ENCODE data around the gene RBFOX2.

DNA sequence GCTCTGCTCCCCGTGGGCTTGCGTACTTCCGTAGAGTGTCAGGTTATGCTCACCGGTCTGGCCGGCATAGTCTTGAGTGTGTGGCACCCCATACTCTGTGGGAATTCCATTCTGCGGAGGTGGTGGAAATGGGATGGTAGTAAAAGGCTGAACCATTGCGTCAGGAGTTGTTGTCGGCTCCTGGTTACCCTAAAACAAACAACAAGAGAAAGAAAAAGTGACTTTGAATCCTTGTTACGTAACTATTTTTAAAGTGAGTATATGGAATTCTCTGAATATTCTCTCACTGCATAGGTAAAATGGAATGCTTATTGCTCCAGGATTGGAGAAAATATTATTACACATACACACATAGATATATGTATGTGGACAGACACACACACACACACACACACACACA lies 218.8 kb downstream of the RBFOX2 start:
- TF ChIP-seq, protein P1, sequence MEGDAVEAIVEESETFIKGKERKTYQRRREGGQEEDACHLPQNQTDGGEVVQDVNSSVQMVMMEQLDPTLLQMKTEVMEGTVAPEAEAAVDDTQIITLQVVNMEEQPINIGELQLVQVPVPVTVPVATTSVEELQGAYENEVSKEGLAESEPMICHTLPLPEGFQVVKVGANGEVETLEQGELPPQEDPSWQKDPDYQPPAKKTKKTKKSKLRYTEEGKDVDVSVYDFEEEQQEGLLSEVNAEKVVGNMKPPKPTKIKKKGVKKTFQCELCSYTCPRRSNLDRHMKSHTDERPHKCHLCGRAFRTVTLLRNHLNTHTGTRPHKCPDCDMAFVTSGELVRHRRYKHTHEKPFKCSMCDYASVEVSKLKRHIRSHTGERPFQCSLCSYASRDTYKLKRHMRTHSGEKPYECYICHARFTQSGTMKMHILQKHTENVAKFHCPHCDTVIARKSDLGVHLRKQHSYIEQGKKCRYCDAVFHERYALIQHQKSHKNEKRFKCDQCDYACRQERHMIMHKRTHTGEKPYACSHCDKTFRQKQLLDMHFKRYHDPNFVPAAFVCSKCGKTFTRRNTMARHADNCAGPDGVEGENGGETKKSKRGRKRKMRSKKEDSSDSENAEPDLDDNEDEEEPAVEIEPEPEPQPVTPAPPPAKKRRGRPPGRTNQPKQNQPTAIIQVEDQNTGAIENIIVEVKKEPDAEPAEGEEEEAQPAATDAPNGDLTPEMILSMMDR (IDR thresholded peaks at IDR 0.05) = no peak
- no peak for TF ChIP-seq POLR2A (IDR thresholded peaks at IDR 0.05)

All from Peyer's patch (tissue), 4 donors.